GM23248 (cell line): ENCODE results near the gene RICTOR. TPM values are rescaled to one million over a fixed set of nuclear protein-coding genes. Genes with fewer than 3 reads are reported as not detected.

Experiments used
- DNase-seq: peaks from one replicate; pipeline ENCODE4 v3.0.0-alpha.2; 2015
- H2AFZ ChIP-seq: fragments of 200-600 bp; sonication (generic); 2 replicates; pipeline ENCODE4 v1.6.1; 2016; ENCODE audit warnings: antibody characterized with exemption
- H3F3A ChIP-seq: fragments of 200-600 bp; sonication (generic); 2 replicates; pipeline ENCODE4 v1.6.1; 2016; ENCODE audit warnings: mild to moderate bottlenecking, antibody characterized with exemption, mixed run types; ENCODE audit not compliant: insufficient read depth
- H3K27ac ChIP-seq: fragments of 200-600 bp; sonication (generic); 2 replicates; pipeline ENCODE4 v1.5.1; 2016; ENCODE audit warnings: mild to moderate bottlenecking
- H3K27me3 ChIP-seq: fragments of 200-600 bp; sonication (generic); replicated peaks from 2 replicates; pipeline ENCODE4 v1.6.1; 2016; ENCODE audit warnings: mild to moderate bottlenecking; ENCODE audit not compliant: insufficient read depth
- H3K36me3 ChIP-seq: fragments of 200-600 bp; sonication (generic); 2 replicates; pipeline ENCODE4 v1.6.1; 2016; ENCODE audit warnings: low read depth, mild to moderate bottlenecking
- H3K4me1 ChIP-seq: fragments of 200-600 bp; sonication (generic); 2 replicates; pipeline ENCODE4 v1.6.1; 2016; ENCODE audit warnings: mild to moderate bottlenecking; ENCODE audit not compliant: insufficient read depth
- H3K4me2 ChIP-seq: fragments of 200-600 bp; sonication (generic); one replicate; pipeline ENCODE4 v1.6.1; 2016; ENCODE audit warnings: mild to moderate bottlenecking; ENCODE audit not compliant: unreplicated experiment
- H3K4me3 ChIP-seq: fragments of 200-600 bp; sonication (generic); 2 replicates; pipeline ENCODE4 v1.5.1; 2016; ENCODE audit warnings: mild to moderate bottlenecking
- H3K79me2 ChIP-seq: fragments of 200-600 bp; sonication (generic); 2 replicates; pipeline ENCODE4 v1.6.1; 2016; ENCODE audit warnings: mild to moderate bottlenecking; ENCODE audit not compliant: insufficient read depth
- H3K9ac ChIP-seq: fragments of 200-600 bp; sonication (generic); 2 replicates; pipeline ENCODE4 v1.6.1; 2016; ENCODE audit warnings: mild to moderate bottlenecking
- H3K9me2 ChIP-seq: fragments of 200-600 bp; sonication (generic); 2 replicates; pipeline ENCODE4 v1.6.1; 2016; ENCODE audit warnings: mixed run types, mild to moderate bottlenecking, moderate library complexity; ENCODE audit not compliant: insufficient read depth
- H3K9me3 ChIP-seq: fragments of 200-600 bp; sonication (generic); one replicate; pipeline ENCODE4 v1.6.1; 2017; ENCODE audit warnings: low read depth
- H4K20me1 ChIP-seq: fragments of 200-600 bp; sonication (generic); 2 replicates; pipeline ENCODE4 v1.6.0; 2016; ENCODE audit not compliant: insufficient read depth
- EZH2 ChIP-seq: fragments of 200-600 bp; sonication (generic); IDR thresholded peaks from 2 replicates; pipeline ENCODE4 v1.6.1; 2018; ENCODE audit warnings: antibody characterized with exemption, mild to moderate bottlenecking; ENCODE audit not compliant: insufficient read depth, poor library complexity, severe bottlenecking
- EZH2phosphoT487 ChIP-seq: fragments of 200-600 bp; sonication (generic); IDR thresholded peaks from 2 replicates; pipeline ENCODE4 v1.6.1; 2018; ENCODE audit warnings: antibody characterized with exemption, moderate library complexity, mild to moderate bottlenecking, low read depth; ENCODE audit not compliant: insufficient read depth
- WGBS, 2 experiments: methylation state at CpG; one replicate each; pipeline ENCODE4 v1.1.6; 2015 to 2017; ENCODE audit warnings: low lambda C conversion rate in 2 of 2, low coverage in 1 of 2; ENCODE audit errors: missing lambda C conversion rate in 2 of 2; 5-methylcytosine and 5-hydroxymethylcytosine counted together
- in situ Hi-C: fragments of 300-500 bp; cut with MboI; formaldehyde crosslinking; loops from 2 replicates; pipeline ENCODE4 v1.15.0; 2020
- polyA plus RNA-seq: library from polyadenylated mRNA; unstranded; fragments of >200 nt; fragmentation: Nextera tagmentation; extraction: Ambion mirVana; gene quantifications from 2 replicates; pipeline ENCODE4 v1.2.1, GENCODE V29; 2016
- total RNA-seq: library from RNA; depleted of rRNA; stranded (reverse); fragments of >200 nt; shearing (Covaris generic); gene quantifications from 2 replicates; pipeline ENCODE4 v1.2.3, GENCODE V29; 2014

The RICTOR gene
- total and polyA plus RNA-seq, 2 experiments from 2014 or later: 5.7 to 12.5 TPM

- no peak overlapping the region for H3K27ac ChIP-seq
- peak overlapping the region; percentile 21; the same call in 1 of the 2 replicates for H2AFZ ChIP-seq
- H3K4me1 ChIP-seq: peaks cover 15% of the 10 kb centered on the region; the same call in 1 of the 2 replicates
- no peaks in the 10 kb centered on the region for H3K27me3 ChIP-seq
- no peak overlapping the region for H3K4me2 ChIP-seq
- WGBS, 2 experiments: 89 to 95% methylated on average over 5 of the region's 5 CpGs
- H4K20me1 ChIP-seq: no peaks in the 10 kb centered on the region
- TF ChIP-seq EZH2phosphoT487 (no peak), EZH2 (no peak)
- no peaks in the 10 kb centered on the region for H3F3A ChIP-seq
- in situ Hi-C loops: no loop called here
- no peaks in the 10 kb centered on the region for H3K79me2 ChIP-seq
- no peaks in the 10 kb centered on the region for H3K36me3 ChIP-seq
- H3K9me3 ChIP-seq: no peaks in the 10 kb centered on the region
- no peak for DNase-seq
- H3K9ac ChIP-seq: no peak overlapping the region
- H3K4me3 ChIP-seq: no peak overlapping the region
- no peaks in the 10 kb centered on the region for H3K9me2 ChIP-seq
These were observed 41.6 kb upstream of the RICTOR start for GRCh38 chr5:39115644-39116343.

GRCh38 chr5:39114155-39114554 lies 40.0 kb upstream of the RICTOR start:
- H3K9me3 ChIP-seq: no peaks in the 10 kb centered on the region
- H3K36me3 ChIP-seq: no peaks in the 10 kb centered on the region
- no peaks in the 10 kb centered on the region for H3K27me3 ChIP-seq
- no peak overlapping the region for H3K4me3 ChIP-seq
- no peaks in the 10 kb centered on the region for H3F3A ChIP-seq
- no peak for DNase-seq
- WGBS, 2 experiments: 93 to 94% methylated on average over 4 of the region's 4 CpGs
- H3K4me1 ChIP-seq: peaks cover 15% of the 10 kb centered on the region; the same call in 1 of the 2 replicates
- no peak overlapping the region for H3K27ac ChIP-seq
- no peak overlapping the region for H2AFZ ChIP-seq
- H3K4me2 ChIP-seq: no peak overlapping the region
- no peak overlapping the region for H3K9ac ChIP-seq
- H3K9me2 ChIP-seq: no peaks in the 10 kb centered on the region
- in situ Hi-C loops: no loop called here
- H4K20me1 ChIP-seq: no peaks in the 10 kb centered on the region
- no peak for TF ChIP-seq EZH2
- H3K79me2 ChIP-seq: no peaks in the 10 kb centered on the region

- Histone ChIP-seq H3K9me3 (no peaks in the 10 kb centered on the region), H2AFZ (no peak overlapping the region), H3K79me2 (no peaks in the 10 kb centered on the region), H3F3A (no peaks in the 10 kb centered on the region), H3K36me3 (no peaks in the 10 kb centered on the region), H3K27me3 (no peaks in the 10 kb centered on the region), H4K20me1 (no peaks in the 10 kb centered on the region), H3K4me3 (no peak overlapping the region), H3K27ac (no peak overlapping the region), H3K9ac (no peak overlapping the region), H3K4me1 (peaks cover 15% of the 10 kb centered on the region; the same call in 1 of the 2 replicates), H3K4me2 (no peak overlapping the region), H3K9me2 (no peaks in the 10 kb centered on the region)
- in situ Hi-C loops: no loop called here
- peak; percentile 23 for DNase-seq
- WGBS, 2 experiments: 78 to 82% methylated on average over 4 of the region's 4 CpGs
- TF ChIP-seq EZH2: no peak
- TF ChIP-seq EZH2phosphoT487: no peak
These were observed 39.3 kb upstream of the RICTOR start for GRCh38 chr5:39113354-39113953.

- Histone ChIP-seq H3K4me1 (peaks cover 9% of the 10 kb centered on the region; the same call in 1 of the 2 replicates), H3K27ac (no peak overlapping the region), H3K27me3 (no peaks in the 10 kb centered on the region), H3K9me2 (no peaks in the 10 kb centered on the region), H3K9me3 (no peaks in the 10 kb centered on the region), H2AFZ (no peak overlapping the region), H3K9ac (no peak overlapping the region), H3K4me3 (no peak overlapping the region), H3K36me3 (no peaks in the 10 kb centered on the region), H3K4me2 (no peak overlapping the region), H4K20me1 (no peaks in the 10 kb centered on the region), H3F3A (no peaks in the 10 kb centered on the region), H3K79me2 (no peaks in the 10 kb centered on the region)
- 98% methylated on average over 2 of the region's 2 CpGs for WGBS, 2 experiments
- in situ Hi-C loops: no loop called here
- no peak for DNase-seq
- TF ChIP-seq EZH2phosphoT487 (no peak), EZH2 (no peak)
These were observed 35.4 kb upstream of the RICTOR start for GRCh38 chr5:39109606-39110005.
